H1 (cell line): ENCODE data around the gene LRP5. TPM values are rescaled to one million over a fixed set of nuclear protein-coding genes. Genes with fewer than 3 reads are reported as not detected.
A peak's percentile ranks its signal among the peaks of the same experiment; 100 is the strongest.

ENCODE experiments used
- CHD1 ChIP-seq: IDR thresholded peaks from 2 replicates; pipeline ENCODE4 v1.6.1; 2012; ENCODE audit warnings: low read depth, low read length, improper control_type of control experiment
- GTF2F1 ChIP-seq: IDR thresholded peaks from 2 replicates; pipeline ENCODE4 v1.6.1; 2012; ENCODE audit warnings: low read depth, low read length, improper control_type of control experiment, borderline replicate concordance
- HDAC6 ChIP-seq: IDR thresholded peaks from one replicate; pipeline ENCODE4 v1.7.1; 2012; ENCODE audit warnings: low read depth, mild to moderate bottlenecking, inconsistent platforms, low read length, moderate library complexity
- RAD21 ChIP-seq, 2 experiments: IDR thresholded peaks in 1 of 2; conservative IDR thresholded peaks in 1 of 2; 2 replicates each; pipeline ENCODE4 v1.6.1; 2011; ENCODE audit warnings: low read depth in 2 of 2, low read length in 2 of 2, improper control_type of control experiment in 1 of 2, inconsistent platforms in 1 of 2, mild to moderate bottlenecking in 1 of 2, moderate library complexity in 1 of 2
- RXRA ChIP-seq: IDR thresholded peaks from 2 replicates; pipeline ENCODE4 v1.6.1; 2011; ENCODE audit warnings: low read depth, mild to moderate bottlenecking, low read length, moderate library complexity; ENCODE audit not compliant: insufficient read depth
- SIN3A ChIP-seq, 2 experiments: IDR thresholded peaks in 1 of 2; conservative IDR thresholded peaks in 1 of 2; 2 replicates each; pipeline ENCODE4 v1.6.1; 2011 to 2012; ENCODE audit warnings: low read length in 2 of 2, improper control_type of control experiment in 1 of 2, low read depth in 1 of 2, mild to moderate bottlenecking in 1 of 2
- SIRT6 ChIP-seq: IDR thresholded peaks from one replicate; pipeline ENCODE4 v1.7.1; 2012; ENCODE audit warnings: low read length, inconsistent platforms
- SP4 ChIP-seq: IDR thresholded peaks from 2 replicates; pipeline ENCODE4 v1.6.1; 2012; ENCODE audit warnings: low read length, inconsistent platforms
- SRF ChIP-seq: IDR thresholded peaks from 2 replicates; pipeline ENCODE4 v1.6.1; 2011; ENCODE audit warnings: mild to moderate bottlenecking, low read depth, low read length, moderate library complexity
- TEAD4 ChIP-seq: IDR thresholded peaks from 2 replicates; pipeline ENCODE4 v1.6.1; 2012; ENCODE audit warnings: low read depth, low read length, inconsistent platforms, mixed read lengths
- polyA plus RNA-seq, 7 experiments: library from polyadenylated mRNA; depleted of rRNA in 3 of 7; stranded (reverse) in 5 of 7; unstranded in 2 of 7; fragments of >200 nt in 5 of 7; fragments of 200-250 nt in 2 of 7; gene quantifications; 1 replicate in 5 of 7; 2 replicates in 1 of 7; 4 replicates in 1 of 7; pipeline versions ENCODE4 v1.2.1 to v1.2.3, GENCODE V29; 2011 to 2013; ENCODE audit warnings: missing spikeins in 2 of 7, mixed read lengths in 2 of 7
- total RNA-seq: library from RNA; stranded (reverse); fragmentation: NEBNext Ultra II Directional; extraction: Animal tissue kit (Norgen Biotek cat#: 25700); gene quantifications from 2 replicates; pipeline ENCODE4 v1.2.1, GENCODE V29; 2021
- TF ChIP-seq, protein P1 (sequence below): IDR thresholded peaks from 2 replicates; pipeline ENCODE4 v1.6.1; 2012; ENCODE audit warnings: inconsistent platforms

The LRP5 gene
- total and polyA plus RNA-seq, 2 of the 8 experiments (the other 6 are each of a cell fraction or from before 2014, with no cell fraction given) = 19.0 to 38.9 TPM

GRCh38 chr11:68383976-68384501, 71.6 kb downstream of the LRP5 start (continued):
- TF ChIP-seq RAD21 (IDR thresholded peaks at IDR 0.05 in 1 of 2, conservative IDR thresholded peaks at IDR 0.05 in 1 of 2; ENCODE audit: low read depth in 2 of 2, low read length in 2 of 2) = peak; percentile 94 to 97
- no peak for TF ChIP-seq SRF
- TF ChIP-seq, protein P1, sequence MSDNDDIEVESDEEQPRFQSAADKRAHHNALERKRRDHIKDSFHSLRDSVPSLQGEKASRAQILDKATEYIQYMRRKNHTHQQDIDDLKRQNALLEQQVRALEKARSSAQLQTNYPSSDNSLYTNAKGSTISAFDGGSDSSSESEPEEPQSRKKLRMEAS = peak; percentile 56
- TF ChIP-seq SIN3A (conservative IDR thresholded peaks at IDR 0.05 in 1 of 2, IDR thresholded peaks at IDR 0.05 in 1 of 2; ENCODE audit: low read depth in 1 of 2, low read length in 2 of 2) = no peak
- TF ChIP-seq GTF2F1 = no peak
- TF ChIP-seq TEAD4 = no peak
- TF ChIP-seq SP4 = no peak
- no peak for TF ChIP-seq HDAC6
- TF ChIP-seq CHD1 = no peak
- TF ChIP-seq SIRT6 = no peak
- TF ChIP-seq RXRA = no peak
